Sigmoid colon (tissue), 7 donors: ENCODE results near the gene UBAC1. TPM values are rescaled to one million over a fixed set of nuclear protein-coding genes. Genes with fewer than 3 reads are reported as not detected.

Experiments
- DNase-seq: peaks from one replicate; pipeline ENCODE4 v3.0.0-alpha.2; 2019
- H3K27ac ChIP-seq, 4 donors: fragments of 200-600 bp; sonication (generic); one replicate each; pipeline ENCODE4 v1.5.1; 2016 to 2019; ENCODE audit warnings: mild to moderate bottlenecking in 1 of 4
- H3K27me3 ChIP-seq, 3 donors: fragments of 200-600 bp; sonication (generic); one replicate each; pipeline ENCODE4 v1.5.1; 2019; ENCODE audit warnings: mild to moderate bottlenecking in 1 of 3
- H3K36me3 ChIP-seq, 4 donors: fragments of 200-600 bp; sonication (generic); one replicate each; pipeline ENCODE4 v1.5.1; 2016 to 2019
- H3K4me1 ChIP-seq, 4 donors: fragments of 200-600 bp; sonication (generic); one replicate each; pipeline ENCODE4 v1.5.1; 2017 to 2019
- H3K4me3 ChIP-seq, 4 donors: fragments of 200-600 bp; sonication (generic); one replicate each; pipeline ENCODE4 v1.5.1; 2017 to 2019; ENCODE audit warnings: mild to moderate bottlenecking in 2 of 4, moderate library complexity in 1 of 4
- H3K9me3 ChIP-seq, 4 donors: fragments of 200-600 bp in 3 of 4; sonication (generic) in 3 of 4; one replicate each; pipeline versions ENCODE4 v1.5.1 to v1.6.1; 2013 to 2019
- CTCF ChIP-seq, 4 experiments: fragments of 450-650 bp in 3 of 4; fragments of 200-600 bp in 1 of 4; IDR thresholded peaks; one replicate each; pipeline ENCODE4 v1.5.1; 2016 to 2019; ENCODE audit warnings: antibody characterized with exemption in 4 of 4, mild to moderate bottlenecking in 3 of 4, moderate library complexity in 2 of 4
- EP300 ChIP-seq, 4 donors: sonication (generic); formaldehyde crosslinking; IDR thresholded peaks; one replicate each; pipeline ENCODE4 v1.6.1; 2017; ENCODE audit warnings: antibody characterized with exemption in 4 of 4
- POLR2A ChIP-seq, 2 donors: fragments of 450-650 bp; IDR thresholded peaks; one replicate each; pipeline ENCODE4 v1.6.1; 2016; ENCODE audit warnings: antibody characterized with exemption in 2 of 2, mild to moderate bottlenecking in 2 of 2, moderate library complexity in 2 of 2
- POLR2AphosphoS5 ChIP-seq, 4 donors: sonication (generic); formaldehyde crosslinking; IDR thresholded peaks; one replicate each; pipeline ENCODE4 v1.6.1; 2017; ENCODE audit warnings: antibody characterized with exemption in 4 of 4
- WGBS, 2 donors: extraction: QIAGEN DNeasy Blood & Tissue Kit; methylation state at CpG; one replicate each; pipeline ENCODE4 v1.1.7; 2013; 5-methylcytosine and 5-hydroxymethylcytosine counted together
- intact Hi-C: fragments of 100-400 bp; cut with DNase I; formaldehyde crosslinking; loops from one replicate; pipeline ENCODE4 v1.15.1; 2023
- polyA plus RNA-seq, 3 donors: library from polyadenylated mRNA; stranded (reverse); fragments of 200-250 nt; gene quantifications; one replicate each; pipeline ENCODE4 v1.2.3, GENCODE V29; 2013
- total RNA-seq, 4 donors: library from RNA; depleted of rRNA; stranded (reverse); fragments of >200 nt; gene quantifications; one replicate each; pipeline ENCODE4 v1.1.0, GENCODE V29; 2016
- donor health status: healthy with polysubstance abuse.
- donor health status: Bipolar disorder and iron deficiency.
- donor health status: healthy.

UBAC1 gene
- total and polyA plus RNA-seq, 7 donors, result 57.4 to 80.9 (median 69.4) TPM

- Histone ChIP-seq H3K4me1 (peaks cover 0 to 49% (median 43%) of the 10 kb centered on the region in 4 donors), H3K36me3 (peaks cover 0 to 4% (median 1%) of the 10 kb centered on the region in 4 donors), H3K27ac (no peak overlapping the region), H3K9me3 (no peaks in the 10 kb centered on the region), H3K4me3 (no peak overlapping the region), H3K27me3 (no peaks in the 10 kb centered on the region)
- DNase-seq, result no peak
- TF ChIP-seq POLR2AphosphoS5 (IDR thresholded peaks at IDR 0.05) (no peak), POLR2A (IDR thresholded peaks at IDR 0.05) (no peak), CTCF (IDR thresholded peaks at IDR 0.05) (no peak), EP300 (IDR thresholded peaks at IDR 0.05) (no peak)
- 72 to 83% methylated on average over 9 of the region's 9 CpGs for WGBS, 2 donors
- intact Hi-C loops, result no loop called here
These were observed 43.0 kb upstream of the UBAC1 start for GRCh38 chr9:136004219-136004618.

- Histone ChIP-seq H3K27ac (no peak overlapping the region), H3K4me3 (no peak overlapping the region), H3K36me3 (no peaks in the 10 kb centered on the region), H3K4me1 (peaks cover 0 to 43% (median 37%) of the 10 kb centered on the region in 4 donors), H3K27me3 (no peaks in the 10 kb centered on the region), H3K9me3 (no peaks in the 10 kb centered on the region)
- DNase-seq, result no peak
- intact Hi-C loops, result no loop called here
- TF ChIP-seq CTCF (IDR thresholded peaks at IDR 0.05) (no peak), POLR2AphosphoS5 (IDR thresholded peaks at IDR 0.05) (no peak), EP300 (IDR thresholded peaks at IDR 0.05) (no peak), POLR2A (IDR thresholded peaks at IDR 0.05) (no peak)
- WGBS, 2 donors, result 14 to 55% methylated on average over 15 of the region's 15 CpGs
These were observed 42.4 kb upstream of the UBAC1 start for GRCh38 chr9:136003411-136004218.

GRCh38 chr9:136002881-136003280 lies 41.7 kb upstream of the UBAC1 start:
- Histone ChIP-seq H3K4me3 (no peak overlapping the region), H3K9me3 (no peaks in the 10 kb centered on the region), H3K36me3 (no peaks in the 10 kb centered on the region), H3K27ac (no peak overlapping the region), H3K4me1 (peaks cover 0 to 36% (median 30%) of the 10 kb centered on the region in 4 donors), H3K27me3 (no peaks in the 10 kb centered on the region)
- intact Hi-C loops, result no loop called here
- WGBS, 2 donors, result 53 to 63% methylated on average over 10 of the region's 10 CpGs
- TF ChIP-seq POLR2A (IDR thresholded peaks at IDR 0.05) (no peak), POLR2AphosphoS5 (IDR thresholded peaks at IDR 0.05) (peak in 1 of 4 donors; percentile 6)
- DNase-seq, result no peak

GRCh38 chr9:136002215-136002614 lies 41.0 kb upstream of the UBAC1 start:
- no peak for TF ChIP-seq CTCF (IDR thresholded peaks at IDR 0.05)
- no peak for TF ChIP-seq POLR2A (IDR thresholded peaks at IDR 0.05)
- no peak for TF ChIP-seq POLR2AphosphoS5 (IDR thresholded peaks at IDR 0.05)
- no peaks in the 10 kb centered on the region for H3K27me3 ChIP-seq
- 91 to 93% methylated on average over 11 of the region's 11 CpGs for WGBS, 2 donors
- H3K4me1 ChIP-seq, result peaks cover 0 to 29% (median 23%) of the 10 kb centered on the region in 4 donors
- H3K27ac ChIP-seq, result no peak overlapping the region
- intact Hi-C loops, result no loop called here
- no peaks in the 10 kb centered on the region for H3K9me3 ChIP-seq
- DNase-seq, result no peak
- H3K4me3 ChIP-seq, result no peak overlapping the region
- no peaks in the 10 kb centered on the region for H3K36me3 ChIP-seq

GRCh38 chr9:136001231-136001630 lies 40.1 kb upstream of the UBAC1 start:
- TF ChIP-seq EP300 (IDR thresholded peaks at IDR 0.05) (no peak), CTCF (IDR thresholded peaks at IDR 0.05) (no peak), POLR2AphosphoS5 (IDR thresholded peaks at IDR 0.05) (no peak), POLR2A (IDR thresholded peaks at IDR 0.05) (no peak)
- Histone ChIP-seq H3K9me3 (no peaks in the 10 kb centered on the region), H3K4me1 (peaks cover 0 to 23% (median 18%) of the 10 kb centered on the region in 4 donors), H3K4me3 (no peak overlapping the region), H3K27me3 (no peaks in the 10 kb centered on the region), H3K36me3 (no peaks in the 10 kb centered on the region), H3K27ac (no peak overlapping the region)
- intact Hi-C loops, result no loop called here
- DNase-seq, result no peak
- WGBS, 2 donors, result 37 to 71% methylated on average over 18 of the region's 18 CpGs
